H1 (cell line): ENCODE measurements around the gene PLGRKT. TPM values are rescaled to one million over a fixed set of nuclear protein-coding genes. Genes with fewer than 3 reads are reported as not detected.

Experiments used
- CTCF ChIA-PET: fragments of 300-600 bp; sonication (Branson Sonifier 250); formaldehyde crosslinking; loops from one replicate; lab custom pipeline; 2021; ENCODE audit not compliant: partially characterized antibody; lab: Charles Lee
- POLR2A ChIA-PET: fragments of 300-600 bp; sonication (Branson Sonifier 250); formaldehyde crosslinking; loops from one replicate; lab custom pipeline; 2021; ENCODE audit warnings: inconsistent platforms; ENCODE audit not compliant: partially characterized antibody; lab: Charles Lee
- DNase-seq, 2 experiments: peaks; one replicate each; pipeline versions ENCODE4 v3.0.0 to v3.0.0-alpha.2; 2010 to 2022; ENCODE audit warnings: low spot score in 2 of 2, low read depth in 1 of 2, mixed read lengths in 1 of 2
- FAIRE-seq: peaks from 2 replicates; lab custom pipeline; 2011; peaks lifted over from hg19 to GRCh38; lab: Jason Lieb, UNC
- H2AFZ ChIP-seq: 2 replicates; pipeline ENCODE4 v1.8.1; 2012; ENCODE audit warnings: low read length, inconsistent platforms
- H2AK5ac ChIP-seq: 2 replicates; pipeline ENCODE4 v1.6.1; 2013; ENCODE audit warnings: low read depth, low read length
- H2BK120ac ChIP-seq: replicated peaks from 2 replicates; pipeline ENCODE3; 2013; ENCODE audit warnings: low read depth, low read length, inconsistent platforms
- H2BK12ac ChIP-seq: 2 replicates; pipeline ENCODE4 v1.6.1; 2013; ENCODE audit warnings: low read depth, low read length
- H2BK15ac ChIP-seq: 2 replicates; pipeline ENCODE4 v1.6.1; 2013; ENCODE audit warnings: low read length
- H2BK20ac ChIP-seq: 2 replicates; pipeline ENCODE4 v1.6.1; 2013; ENCODE audit warnings: low read length
- H2BK5ac ChIP-seq: 2 replicates; pipeline ENCODE4 v1.6.1; 2013; ENCODE audit warnings: low read depth, low read length
- H3K14ac ChIP-seq: 2 replicates; pipeline ENCODE4 v1.6.1; 2013; ENCODE audit warnings: inconsistent platforms; ENCODE audit not compliant: insufficient read length
- H3K18ac ChIP-seq: 2 replicates; pipeline ENCODE4 v1.6.1; 2013; ENCODE audit warnings: low read length; ENCODE audit errors: extremely low read depth
- H3K23ac ChIP-seq: 2 replicates; pipeline ENCODE4 v1.6.1; 2013; ENCODE audit warnings: inconsistent platforms; ENCODE audit not compliant: insufficient read length
- H3K23me2 ChIP-seq: 2 replicates; pipeline ENCODE4 v1.6.1; 2013; ENCODE audit warnings: low read depth, low read length
- H3K27ac ChIP-seq: 2 replicates; pipeline ENCODE4 v1.6.1; 2011; ENCODE audit warnings: low read depth, low read length, inconsistent platforms
- H3K27me3 ChIP-seq, 4 experiments: replicated peaks in 1 of 4; 1 replicate in 1 of 4; 2 replicates in 3 of 4; pipeline versions ENCODE4 v1.6.1 to v1.8.1; 2011 to 2013; ENCODE audit warnings: low read length in 3 of 4, mild to moderate bottlenecking in 3 of 4, inconsistent platforms in 2 of 4, mixed read lengths in 2 of 4, moderate library complexity in 1 of 4; ENCODE audit not compliant: control insufficient read depth in 3 of 4, insufficient read depth in 3 of 4; ENCODE audit errors: extremely low read depth in 1 of 4
- H3K36me3 ChIP-seq, 4 experiments: 2 replicates each; pipeline versions ENCODE4 v1.6.1 to v1.8.1; 2011 to 2013; ENCODE audit warnings: mild to moderate bottlenecking in 4 of 4, low read length in 3 of 4, moderate library complexity in 2 of 4, control low read depth in 1 of 4, inconsistent platforms in 1 of 4; ENCODE audit not compliant: insufficient read depth in 4 of 4, control insufficient read depth in 2 of 4
- H3K4ac ChIP-seq: replicated peaks from 2 replicates; pipeline ENCODE3; 2013; ENCODE audit warnings: low read length, low read depth, mixed read lengths, inconsistent platforms; ENCODE audit not compliant: insufficient read length
- H3K4me1 ChIP-seq, 4 experiments: replicated peaks in 1 of 4; 1 replicate in 1 of 4; 2 replicates in 3 of 4; pipeline versions ENCODE4 v1.6.1 to v1.8.1; 2011 to 2013; ENCODE audit warnings: low read length in 3 of 4, inconsistent platforms in 2 of 4, mixed read lengths in 1 of 4; ENCODE audit not compliant: insufficient read depth in 4 of 4, control insufficient read depth in 3 of 4
- H3K4me2 ChIP-seq, 2 experiments: 2 replicates each; pipeline versions ENCODE4 v1.6.1 to v1.8.1; 2011 to 2013; ENCODE audit warnings: low read depth in 2 of 2, low read length in 2 of 2, control low read depth in 1 of 2, inconsistent platforms in 1 of 2, mild to moderate bottlenecking in 1 of 2; ENCODE audit not compliant: insufficient read depth in 1 of 2
- H3K4me3 ChIP-seq, 4 experiments: fragments of 200-600, 300-600 bp in 1 of 4; sonication (generic), shearing (Covaris generic), sonication (Bioruptor Twin) in 1 of 4; 2 replicates each; pipeline versions ENCODE4 v1.5.1 to v1.8.1; 2011 to 2016; ENCODE audit warnings: low read length in 4 of 4, low read depth in 3 of 4, control low read depth in 2 of 4, inconsistent platforms in 2 of 4, mild to moderate bottlenecking in 2 of 4, mixed read lengths in 1 of 4, moderate library complexity in 1 of 4; ENCODE audit not compliant: insufficient read depth in 2 of 4; ENCODE audit errors: extremely low read depth in 1 of 4
- H3K56ac ChIP-seq: replicated peaks from 2 replicates; pipeline ENCODE3; 2013; ENCODE audit warnings: low read depth, mild to moderate bottlenecking, mixed read lengths, low read length, inconsistent platforms; ENCODE audit not compliant: insufficient read length
- H3K79me1 ChIP-seq: 2 replicates; pipeline ENCODE4 v1.6.1; 2013; ENCODE audit warnings: low read depth, low read length, control low read depth
- H3K79me2 ChIP-seq, 2 experiments: 2 replicates each; pipeline versions ENCODE4 v1.6.1 to v1.8.1; 2012 to 2013; ENCODE audit warnings: low read length in 2 of 2, mild to moderate bottlenecking in 2 of 2, inconsistent platforms in 1 of 2; ENCODE audit not compliant: insufficient read depth in 2 of 2, control insufficient read depth in 1 of 2
- H3K9ac ChIP-seq, 4 experiments: replicated peaks in 1 of 4; 1 replicate in 1 of 4; 2 replicates in 3 of 4; pipeline versions ENCODE4 v1.6.1 to v1.8.1; 2011 to 2013; ENCODE audit warnings: low read depth in 3 of 4, low read length in 3 of 4, control low read depth in 2 of 4, mild to moderate bottlenecking in 2 of 4, moderate library complexity in 2 of 4, inconsistent platforms in 1 of 4; ENCODE audit errors: extremely low read depth in 1 of 4
- H3K9me3 ChIP-seq, 2 experiments: 2 replicates each; pipeline versions ENCODE4 v1.6.1 to v1.8.1; 2012 to 2013; ENCODE audit warnings: mild to moderate bottlenecking in 2 of 2, moderate library complexity in 2 of 2, control low read depth in 1 of 2, inconsistent platforms in 1 of 2, low read depth in 1 of 2, low read length in 1 of 2, mixed read lengths in 1 of 2; ENCODE audit not compliant: insufficient read depth in 2 of 2
- H4K20me1 ChIP-seq, 2 experiments: replicated peaks in 1 of 2; 2 replicates each; pipeline versions ENCODE3 to v1.8.1; 2011 to 2013; ENCODE audit warnings: inconsistent platforms in 2 of 2, low read length in 2 of 2, mild to moderate bottlenecking in 1 of 2; ENCODE audit not compliant: insufficient read depth in 2 of 2, control insufficient read depth in 1 of 2
- H4K5ac ChIP-seq: 2 replicates; pipeline ENCODE4 v1.6.1; 2013; ENCODE audit warnings: low read length, low read depth, mixed read lengths, inconsistent platforms; ENCODE audit not compliant: insufficient read length
- H4K8ac ChIP-seq: 2 replicates; pipeline ENCODE4 v1.8.0; 2013; ENCODE audit warnings: mild to moderate bottlenecking, moderate library complexity, low read length, inconsistent platforms; ENCODE audit not compliant: insufficient read depth; ENCODE audit errors: extremely low read depth
- H4K91ac ChIP-seq: replicated peaks from 2 replicates; pipeline ENCODE3; 2013; ENCODE audit warnings: low read length, mixed read lengths, inconsistent platforms; ENCODE audit not compliant: insufficient read length
- ATF2 ChIP-seq: IDR thresholded peaks from 2 replicates; pipeline ENCODE4 v1.6.1; 2012; ENCODE audit warnings: low read length, inconsistent platforms
- EZH2 ChIP-seq: fragments of 200-600 bp; sonication (generic); IDR thresholded peaks from 2 replicates; pipeline ENCODE4 v1.7.1; 2012; ENCODE audit warnings: low read depth, mild to moderate bottlenecking, moderate library complexity, low read length, inconsistent platforms; ENCODE audit not compliant: severe bottlenecking
- MAX ChIP-seq: IDR thresholded peaks from 2 replicates; pipeline ENCODE4 v1.6.1; 2012; ENCODE audit warnings: inconsistent platforms
- NANOG ChIP-seq: IDR thresholded peaks from 2 replicates; pipeline ENCODE4 v1.6.1; 2011; ENCODE audit warnings: low read length, low read depth, mild to moderate bottlenecking, inconsistent platforms; ENCODE audit not compliant: insufficient read depth, poor library complexity, severe bottlenecking
- RAD21 ChIP-seq, 2 experiments: IDR thresholded peaks in 1 of 2; conservative IDR thresholded peaks in 1 of 2; 2 replicates each; pipeline ENCODE4 v1.6.1; 2011; ENCODE audit warnings: low read depth in 2 of 2, low read length in 2 of 2, improper control_type of control experiment in 1 of 2, inconsistent platforms in 1 of 2, mild to moderate bottlenecking in 1 of 2, moderate library complexity in 1 of 2
- RFX5 ChIP-seq: IDR thresholded peaks from 2 replicates; pipeline ENCODE4 v1.6.1; 2011; ENCODE audit warnings: low read depth, low read length, improper control_type of control experiment, borderline replicate concordance
- SAP30 ChIP-seq: fragments of 300-600 bp; sonication (generic); IDR thresholded peaks from 2 replicates; pipeline ENCODE4 v1.7.1; 2012; ENCODE audit warnings: low read length, moderate library complexity, mild to moderate bottlenecking, inconsistent platforms; ENCODE audit not compliant: insufficient read depth, insufficient replicate concordance
- SRF ChIP-seq: IDR thresholded peaks from 2 replicates; pipeline ENCODE4 v1.6.1; 2011; ENCODE audit warnings: mild to moderate bottlenecking, low read depth, low read length, moderate library complexity
- SUZ12 ChIP-seq: fragments of 200-600 bp; sonication (generic); IDR thresholded peaks from 2 replicates; pipeline ENCODE4 v1.6.1; 2012; ENCODE audit warnings: mild to moderate bottlenecking, inconsistent platforms, low read length, moderate library complexity, mixed read lengths
- TBP ChIP-seq: IDR thresholded peaks from 2 replicates; pipeline ENCODE4 v1.6.1; 2011; ENCODE audit warnings: low read depth, low read length, improper control_type of control experiment
- WGBS, 2 experiments: shearing (Covaris generic) in 1 of 2; methylation state at CpG; one replicate each; pipeline versions ENCODE4 v1.1.6 to v1.1.7; 2013 to 2015; ENCODE audit warnings: low lambda C conversion rate in 2 of 2, mixed read lengths in 2 of 2, inconsistent platforms in 1 of 2, low coverage in 1 of 2, missing lambda C conversion rate in 1 of 2; ENCODE audit not compliant: insufficient replicate concordance in 2 of 2, insufficient coverage in 1 of 2, insufficient read length in 1 of 2; ENCODE audit errors: extremely low coverage in 1 of 2, missing lambda C conversion rate in 1 of 2; 5-methylcytosine and 5-hydroxymethylcytosine counted together
- polyA plus RNA-seq, 7 experiments: library from polyadenylated mRNA; depleted of rRNA in 3 of 7; stranded (reverse) in 5 of 7; unstranded in 2 of 7; fragments of >200 nt in 5 of 7; fragments of 200-250 nt in 2 of 7; gene quantifications; 1 replicate in 5 of 7; 2 replicates in 1 of 7; 4 replicates in 1 of 7; pipeline versions ENCODE4 v1.2.1 to v1.2.3, GENCODE V29; 2011 to 2013; ENCODE audit warnings: missing spikeins in 2 of 7, mixed read lengths in 2 of 7
- total RNA-seq: library from RNA; stranded (reverse); fragmentation: NEBNext Ultra II Directional; extraction: Animal tissue kit (Norgen Biotek cat#: 25700); gene quantifications from 2 replicates; pipeline ENCODE4 v1.2.1, GENCODE V29; 2021

PLGRKT gene
- total and polyA plus RNA-seq, 2 of the 8 experiments (the other 6 are each of a cell fraction or from before 2014, with no cell fraction given) = 5.4 to 15.7 TPM

- peaks cover 0 to 25% of the 10 kb centered on the region in 2 experiments; a peak in 2 of 4 replicates for H3K9me3 ChIP-seq
- 87% methylated on average over 10 of the region's 10 CpGs; no CpG with 5 or more reads in 1 of the 2 experiments for WGBS, 2 experiments
- H2BK12ac ChIP-seq = no peak overlapping the region
- no peak overlapping the region for H3K9ac ChIP-seq
- ChIA-PET CTCF (interaction anchor here (0.6 to 3.2 kb wide), 9 partner anchors 11 to 714 kb away, joined by 3 to 18 read pairs (median 4); partner anchors contain the start of gene CD274), POLR2A (no interaction called here)
- H3K4me1 ChIP-seq = no peaks in the 10 kb centered on the region
- no peaks in the 10 kb centered on the region for H3K79me1 ChIP-seq
- no peak overlapping the region for H3K4ac ChIP-seq
- no peak overlapping the region for H2AK5ac ChIP-seq
- H3K36me3 ChIP-seq = peaks cover 0 to 24% (median 0%) of the 10 kb centered on the region in 4 experiments; a peak in 3 of 8 replicates
- H3K23ac ChIP-seq = no peak overlapping the region
- H3K23me2 ChIP-seq = no peaks in the 10 kb centered on the region
- H2BK20ac ChIP-seq = no peak overlapping the region
- no peaks in the 10 kb centered on the region for H3K79me2 ChIP-seq
- FAIRE-seq (no peak), DNase-seq (no peak)
- no peak overlapping the region for H4K91ac ChIP-seq
- H2BK5ac ChIP-seq = no peak overlapping the region
- no peaks in the 10 kb centered on the region for H4K20me1 ChIP-seq
- TF ChIP-seq NANOG (no peak), ATF2 (no peak), EZH2 (no peak), MAX (no peak), SAP30 (no peak), TBP (no peak), RAD21 (IDR thresholded peaks at IDR 0.05 in 1 of 2, conservative IDR thresholded peaks at IDR 0.05 in 1 of 2; ENCODE audit: low read depth in 2 of 2, low read length in 2 of 2) (no peak), SRF (no peak), SUZ12 (no peak), RFX5 (no peak)
- no peak overlapping the region for H2BK120ac ChIP-seq
- H4K5ac ChIP-seq = no peak overlapping the region
- no peaks in the 10 kb centered on the region for H3K27me3 ChIP-seq
- H3K4me2 ChIP-seq = no peak overlapping the region
- no peak overlapping the region for H3K4me3 ChIP-seq
- no peak overlapping the region for H2BK15ac ChIP-seq
- no peak overlapping the region for H4K8ac ChIP-seq
- no peak overlapping the region for H3K14ac ChIP-seq
- no peak overlapping the region for H2AFZ ChIP-seq
- H3K56ac ChIP-seq = no peak overlapping the region
- H3K27ac ChIP-seq = no peak overlapping the region
- H3K18ac ChIP-seq = no peak overlapping the region
Measured at GRCh38 chr9:5429873-5430564, 7.7 kb downstream of the PLGRKT start.
